NCI-H1417 treated with DMSO at 0.1 percent for 48 hours (cell line): ENCODE measurements around the gene DNAJC10.
"Not testable (repeated sequence)": the region's sequence is repeated elsewhere in the genome, so short reads cannot be mapped to it uniquely, and the experiment has no call there.

Source experiments
- DNase-seq: peaks from one replicate; lab custom pipeline; 2025; lab: John Stamatoyannopoulos, UW

The DNAJC10 gene

GRCh38 chr2:182724656-182725055 is 8.6 kb downstream of the DNAJC10 start:
- no peak for DNase-seq

- no peak for DNase-seq
Measured at GRCh38 chr2:182726473-182726872, 10.4 kb downstream of the DNAJC10 start.

- no peak for DNase-seq
Measured at GRCh38 chr2:182728014-182728413, 12.0 kb downstream of the DNAJC10 start.

GRCh38 chr2:182729710-182730339 is 13.8 kb downstream of the DNAJC10 start:
- DNase-seq, result no peak

GRCh38 chr2:182730486-182730885 is 14.4 kb downstream of the DNAJC10 start:
- DNase-seq, result no peak

GRCh38 chr2:182732736-182733135 is 16.7 kb downstream of the DNAJC10 start:
- no peak for DNase-seq

GRCh38 chr2:182733572-182733971 is 17.5 kb downstream of the DNAJC10 start:
- no peak for DNase-seq

GRCh38 chr2:182736856-182737255 is 20.8 kb downstream of the DNAJC10 start:
- DNase-seq, result not testable (repeated sequence)

GRCh38 chr2:182740701-182741100 is 24.6 kb downstream of the DNAJC10 start:
- no peak for DNase-seq

GRCh38 chr2:182741620-182742019 is 25.6 kb downstream of the DNAJC10 start:
- DNase-seq, result no peak

- DNase-seq, result no peak
Measured at GRCh38 chr2:182744490-182744889, 28.4 kb downstream of the DNAJC10 start.

- no peak for DNase-seq
Measured at GRCh38 chr2:182745061-182745460, 29.0 kb downstream of the DNAJC10 start.

- DNase-seq, result not testable (repeated sequence)
Measured at GRCh38 chr2:182745894-182746293, 29.8 kb downstream of the DNAJC10 start.

- DNase-seq, result no peak
Measured at GRCh38 chr2:182754231-182754630, 38.2 kb downstream of the DNAJC10 start.

- DNase-seq, result no peak
Measured at GRCh38 chr2:182758379-182758778, 42.3 kb downstream of the DNAJC10 start.

GRCh38 chr2:182761903-182762302 is 45.8 kb downstream of the DNAJC10 start:
- DNase-seq, result no peak

- DNase-seq, result no peak
Measured at GRCh38 chr2:182763311-182763912, 47.4 kb downstream of the DNAJC10 start.

GRCh38 chr2:182766626-182767025 is 50.6 kb downstream of the DNAJC10 start:
- no peak for DNase-seq

- DNase-seq, result no peak
Measured at GRCh38 chr2:182767578-182767977, 51.5 kb downstream of the DNAJC10 start.

GRCh38 chr2:182768950-182769349 is 52.9 kb downstream of the DNAJC10 start:
- not testable (repeated sequence) for DNase-seq

GRCh38 chr2:182779323-182779722 is 63.3 kb downstream of the DNAJC10 start:
- no peak for DNase-seq

GRCh38 chr2:182781099-182781498 is 65.0 kb downstream of the DNAJC10 start:
- DNase-seq, result not testable (repeated sequence)

GRCh38 chr2:182782686-182783085 is 66.6 kb downstream of the DNAJC10 start:
- DNase-seq, result not testable (repeated sequence)
